ENCODE data around the gene EFHB.

DNA sequence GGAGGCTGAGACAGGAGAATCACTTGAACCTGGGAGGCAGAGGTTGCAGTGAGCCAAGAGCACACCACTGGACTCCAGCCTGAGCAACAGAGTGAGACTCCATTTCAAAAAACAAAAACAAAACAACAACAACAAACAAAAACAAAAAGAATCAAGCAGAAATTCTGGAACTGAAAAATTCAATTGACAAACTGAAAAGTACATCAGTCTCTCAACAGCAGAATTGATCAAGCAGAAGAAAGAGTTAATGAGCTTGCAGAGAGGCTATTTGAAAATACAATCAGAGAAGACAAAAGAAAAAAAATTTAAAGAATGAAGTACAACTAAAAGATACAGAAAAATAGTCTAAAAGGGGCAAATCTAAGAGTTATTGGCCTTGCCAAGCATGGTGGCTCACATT, 22.6 kb downstream of the EFHB start:
- no peak for TF ChIP-seq EZH2 (IDR thresholded peaks at IDR 0.05; ENCODE audit: borderline replicate concordance, low read length)
- TF ChIP-seq, protein P1, sequence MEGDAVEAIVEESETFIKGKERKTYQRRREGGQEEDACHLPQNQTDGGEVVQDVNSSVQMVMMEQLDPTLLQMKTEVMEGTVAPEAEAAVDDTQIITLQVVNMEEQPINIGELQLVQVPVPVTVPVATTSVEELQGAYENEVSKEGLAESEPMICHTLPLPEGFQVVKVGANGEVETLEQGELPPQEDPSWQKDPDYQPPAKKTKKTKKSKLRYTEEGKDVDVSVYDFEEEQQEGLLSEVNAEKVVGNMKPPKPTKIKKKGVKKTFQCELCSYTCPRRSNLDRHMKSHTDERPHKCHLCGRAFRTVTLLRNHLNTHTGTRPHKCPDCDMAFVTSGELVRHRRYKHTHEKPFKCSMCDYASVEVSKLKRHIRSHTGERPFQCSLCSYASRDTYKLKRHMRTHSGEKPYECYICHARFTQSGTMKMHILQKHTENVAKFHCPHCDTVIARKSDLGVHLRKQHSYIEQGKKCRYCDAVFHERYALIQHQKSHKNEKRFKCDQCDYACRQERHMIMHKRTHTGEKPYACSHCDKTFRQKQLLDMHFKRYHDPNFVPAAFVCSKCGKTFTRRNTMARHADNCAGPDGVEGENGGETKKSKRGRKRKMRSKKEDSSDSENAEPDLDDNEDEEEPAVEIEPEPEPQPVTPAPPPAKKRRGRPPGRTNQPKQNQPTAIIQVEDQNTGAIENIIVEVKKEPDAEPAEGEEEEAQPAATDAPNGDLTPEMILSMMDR (conservative IDR thresholded peaks at IDR 0.05 in 1 of 2, IDR thresholded peaks at IDR 0.05 in 1 of 2; ENCODE audit: extremely low read depth in 1 of 2, insufficient read depth in 1 of 2, low read depth in 1 of 2, low read length in 2 of 2) = no peak

Data from mammary epithelial cell (primary cell).